Right lobe of liver (tissue), 4 donors: ENCODE data around the gene FTO.

ENCODE experiments used
- CTCF ChIP-seq, 4 donors: fragments of 200-600 bp in 3 of 4; fragments of 450-650 bp in 1 of 4; IDR thresholded peaks; one replicate each; pipeline versions ENCODE4 v1.5.1 to v1.8.0; 2016 to 2022; ENCODE audit warnings: antibody characterized with exemption in 4 of 4, mild to moderate bottlenecking in 2 of 4
- POLR2A ChIP-seq: fragments of 450-650 bp; IDR thresholded peaks from one replicate; pipeline ENCODE4 v1.6.1; 2017; ENCODE audit warnings: antibody characterized with exemption, mild to moderate bottlenecking
- donor health status: DM: no; HTN: no; CAD: no.
- donor health status: DM: no; HTN: no; CAD: no.
- donor health status: DM: no; HTN: yes; CAD: no.

- no peak for TF ChIP-seq CTCF (IDR thresholded peaks at IDR 0.05)
- no peak for TF ChIP-seq POLR2A
These were observed 242.9 kb downstream of the FTO start for GRCh38 chr16:53946746-53947386.
